HG03354 (cell line): ENCODE measurements around the gene DAPK1.

Source experiments
- ATAC-seq: cut with Tn5 transposase; IDR thresholded peaks from one replicate; pipeline ENCODE4 v1.9.1; 2021; ENCODE audit warnings: mild to moderate bottlenecking; ENCODE audit not compliant: unreplicated experiment, poor library complexity, severe bottlenecking

The DAPK1 gene

DNA sequence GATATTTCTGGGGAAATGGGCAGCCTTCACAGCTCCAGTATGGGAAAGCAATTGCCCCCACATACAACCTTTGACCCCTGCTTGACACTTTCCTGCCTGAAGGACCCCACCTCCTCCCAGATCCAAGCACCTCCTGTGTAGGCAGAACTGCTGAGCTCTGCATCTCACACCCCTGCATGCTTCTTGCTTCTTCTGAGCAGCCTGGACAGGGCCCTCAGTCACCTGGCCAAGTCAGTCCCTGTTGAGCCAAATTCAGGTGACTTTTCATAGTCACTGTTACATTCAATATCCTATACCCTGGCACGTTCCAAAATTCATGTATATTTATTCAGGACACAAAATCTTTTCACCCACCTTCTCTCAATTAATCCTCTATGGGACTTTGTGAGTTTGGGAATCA is 197.9 kb downstream of the DAPK1 start:
- no peak for ATAC-seq

DNA sequence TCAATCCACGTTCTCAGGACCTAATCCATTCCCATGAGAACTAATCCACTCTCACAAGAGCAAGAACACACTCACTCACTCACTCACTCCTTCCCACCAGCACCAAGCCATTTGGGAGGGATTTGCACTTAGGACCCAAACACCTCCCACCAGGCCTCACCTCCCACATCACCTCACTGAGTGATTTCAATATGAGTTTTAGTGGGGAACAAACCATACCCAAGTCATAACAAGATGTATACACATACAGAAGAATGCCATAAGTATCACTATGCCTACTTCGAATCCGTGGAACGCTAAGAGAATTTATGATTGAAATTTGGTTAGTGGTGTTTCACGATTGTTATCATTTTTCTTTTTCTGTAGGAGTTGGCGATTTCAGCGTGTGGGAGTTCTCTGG is 199.0 kb downstream of the DAPK1 start:
- ATAC-seq = no peak

DNA sequence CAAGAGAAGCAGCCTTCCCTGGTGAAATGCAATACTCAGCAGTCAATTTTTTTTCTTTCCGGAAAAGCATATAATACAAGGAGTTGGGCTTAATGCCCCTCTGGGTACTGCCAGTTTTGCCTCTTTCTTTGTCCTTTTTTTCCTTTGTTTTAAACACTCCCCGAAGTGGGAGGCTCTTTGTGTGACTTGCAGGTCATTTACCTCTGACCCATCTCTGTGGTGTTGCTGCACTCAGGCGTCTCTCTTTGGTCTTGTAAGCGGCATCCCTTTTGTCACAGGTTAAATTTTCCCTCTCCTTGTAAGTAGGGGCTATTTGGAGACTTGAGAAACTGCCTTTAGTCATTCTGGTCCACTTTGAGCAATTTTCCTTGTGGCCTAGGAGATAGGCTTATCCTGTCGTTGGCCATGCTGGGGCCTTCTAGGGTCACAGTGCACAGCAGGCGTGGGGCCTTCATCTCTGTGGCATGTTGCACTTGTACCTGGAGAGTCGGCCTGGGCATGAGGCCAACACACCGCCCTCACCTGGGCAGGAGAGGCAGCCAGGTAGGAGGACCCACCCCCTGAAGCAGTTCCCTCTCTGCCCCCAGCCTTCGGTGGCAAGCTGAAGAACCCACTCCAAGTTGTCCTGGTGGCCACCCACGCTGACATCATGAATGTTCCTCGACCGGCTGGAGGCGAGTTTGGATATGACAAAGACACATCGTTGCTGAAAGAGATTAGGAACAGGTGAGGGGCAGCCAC is 200.6 kb downstream of the DAPK1 start:
- no peak for ATAC-seq

DNA sequence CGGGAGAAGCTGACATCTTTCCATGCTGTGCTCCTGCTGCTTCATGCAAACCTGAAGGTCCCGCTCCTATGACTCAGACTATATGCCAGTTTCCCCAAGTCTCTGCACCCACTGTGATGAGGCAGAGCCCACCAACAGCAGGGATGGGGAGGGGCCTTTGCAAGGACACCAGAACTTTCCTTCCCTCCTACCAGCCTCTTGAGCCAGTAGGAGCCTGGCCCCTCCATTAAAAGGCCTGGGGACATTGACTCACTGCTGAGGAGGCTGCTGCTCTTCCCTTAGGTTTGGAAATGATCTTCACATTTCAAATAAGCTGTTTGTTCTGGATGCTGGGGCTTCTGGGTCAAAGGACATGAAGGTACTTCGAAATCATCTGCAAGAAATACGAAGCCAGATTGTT is 202.2 kb downstream of the DAPK1 start:
- ATAC-seq = no peak

DNA sequence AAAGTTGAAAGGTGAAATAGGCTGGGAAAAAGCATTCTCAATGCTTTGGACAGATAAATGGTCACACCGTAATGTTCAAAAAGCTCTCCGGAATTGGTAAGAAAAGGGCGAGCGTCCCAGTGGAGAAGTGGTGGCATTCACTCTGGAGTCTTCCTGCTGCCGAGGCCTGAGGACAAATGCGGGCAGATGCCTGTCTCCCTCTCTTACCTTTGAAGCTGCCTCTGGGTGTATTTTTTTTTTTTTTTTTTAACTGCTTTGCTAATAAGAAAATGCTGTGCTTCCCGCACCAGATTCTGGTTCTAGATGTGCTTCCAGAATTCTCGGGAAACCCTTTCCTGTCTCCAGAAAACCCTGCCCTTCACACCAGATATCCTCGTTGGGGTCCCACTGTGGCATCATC is 203.8 kb downstream of the DAPK1 start:
- ATAC-seq = no peak

DNA sequence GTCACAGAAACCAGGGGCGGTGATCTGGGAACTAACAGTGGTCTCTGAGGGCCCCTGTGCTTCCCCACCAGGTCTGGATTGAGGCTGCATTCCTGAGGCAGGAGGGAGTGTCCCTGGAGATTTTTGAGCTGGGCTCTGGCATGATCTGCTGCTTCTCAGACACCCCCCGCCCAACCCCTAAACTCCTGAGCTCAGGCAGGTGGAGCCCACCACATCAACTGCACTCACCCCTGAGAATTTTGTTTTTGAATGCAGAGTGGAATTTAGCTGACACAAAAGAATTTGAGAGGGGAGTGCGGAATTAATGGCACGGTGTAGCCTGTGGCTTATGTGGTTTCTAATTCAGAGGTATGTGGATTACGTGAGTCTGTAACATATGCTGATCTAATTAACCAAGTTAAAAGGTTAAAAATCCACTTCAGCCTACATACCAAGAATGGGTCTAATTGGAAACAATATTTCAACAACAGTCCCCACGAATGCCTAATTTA is 204.3 kb downstream of the DAPK1 start:
- ATAC-seq = no peak

DNA sequence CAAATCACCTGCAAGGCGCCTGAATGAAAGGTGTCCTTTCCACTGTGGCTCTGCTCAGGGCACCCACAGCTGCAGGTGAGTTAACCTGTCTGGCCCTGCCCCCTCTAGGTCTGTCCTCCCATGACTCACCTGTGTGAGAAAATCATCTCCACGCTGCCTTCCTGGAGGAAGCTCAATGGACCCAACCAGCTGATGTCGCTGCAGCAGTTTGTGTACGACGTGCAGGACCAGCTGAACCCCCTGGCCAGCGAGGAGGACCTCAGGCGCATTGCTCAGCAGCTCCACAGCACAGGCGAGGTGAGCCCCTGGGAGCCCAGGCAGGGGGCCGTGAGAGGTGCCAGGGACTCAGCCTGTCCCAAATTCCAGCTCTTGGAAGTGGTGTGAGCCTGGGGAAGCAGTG is 205.3 kb downstream of the DAPK1 start:
- no peak for ATAC-seq

DNA sequence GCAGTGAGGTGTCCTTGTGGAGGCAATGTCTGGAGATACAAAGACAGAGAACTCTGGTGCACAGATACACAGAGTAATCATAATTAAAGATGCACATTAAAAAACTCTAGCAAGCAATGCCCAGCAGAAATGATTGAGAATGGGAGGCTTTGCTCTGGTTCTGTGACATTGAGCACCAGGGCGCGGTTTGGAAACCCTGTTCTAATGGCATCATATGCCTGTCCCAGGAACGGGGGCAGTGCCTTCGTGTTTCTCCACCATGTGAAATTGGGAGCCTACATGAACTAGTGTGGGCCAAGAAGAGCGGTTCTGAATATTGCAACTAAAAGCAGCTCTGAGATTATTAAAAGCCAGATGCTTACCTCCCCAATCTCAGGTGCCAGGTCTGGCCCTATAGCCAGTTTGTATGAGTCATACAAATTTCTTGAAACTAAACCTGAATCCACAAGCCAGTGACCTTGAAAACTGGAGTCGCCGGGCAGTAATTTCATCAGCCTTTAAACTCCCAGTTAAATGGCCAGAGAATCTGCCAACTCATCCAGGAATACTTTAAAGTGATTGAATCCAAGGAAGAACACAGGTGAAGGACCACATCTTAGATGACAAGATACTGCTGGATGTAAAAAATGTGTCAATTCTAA is 206.1 kb downstream of the DAPK1 start:
- no peak for ATAC-seq

DNA sequence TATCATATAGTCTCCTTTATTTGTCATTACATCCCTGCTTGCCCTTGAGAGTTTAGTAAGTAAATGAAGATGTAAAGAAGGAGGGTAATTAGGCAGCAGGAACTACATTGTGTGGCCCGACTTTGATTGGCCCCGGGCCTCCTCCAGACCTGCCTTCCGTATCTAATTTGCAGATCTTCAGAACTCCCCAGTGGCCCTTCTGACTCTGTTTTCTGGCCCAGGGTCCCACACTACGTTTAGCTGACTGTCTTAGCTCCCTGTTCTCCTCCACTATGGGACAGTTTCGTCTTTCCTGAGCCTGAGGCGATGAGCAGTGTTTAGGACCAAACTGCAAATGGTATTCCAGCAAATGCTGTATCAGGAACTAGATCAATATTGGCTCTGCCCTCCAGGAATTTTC is 206.7 kb downstream of the DAPK1 start:
- ATAC-seq = no peak

DNA sequence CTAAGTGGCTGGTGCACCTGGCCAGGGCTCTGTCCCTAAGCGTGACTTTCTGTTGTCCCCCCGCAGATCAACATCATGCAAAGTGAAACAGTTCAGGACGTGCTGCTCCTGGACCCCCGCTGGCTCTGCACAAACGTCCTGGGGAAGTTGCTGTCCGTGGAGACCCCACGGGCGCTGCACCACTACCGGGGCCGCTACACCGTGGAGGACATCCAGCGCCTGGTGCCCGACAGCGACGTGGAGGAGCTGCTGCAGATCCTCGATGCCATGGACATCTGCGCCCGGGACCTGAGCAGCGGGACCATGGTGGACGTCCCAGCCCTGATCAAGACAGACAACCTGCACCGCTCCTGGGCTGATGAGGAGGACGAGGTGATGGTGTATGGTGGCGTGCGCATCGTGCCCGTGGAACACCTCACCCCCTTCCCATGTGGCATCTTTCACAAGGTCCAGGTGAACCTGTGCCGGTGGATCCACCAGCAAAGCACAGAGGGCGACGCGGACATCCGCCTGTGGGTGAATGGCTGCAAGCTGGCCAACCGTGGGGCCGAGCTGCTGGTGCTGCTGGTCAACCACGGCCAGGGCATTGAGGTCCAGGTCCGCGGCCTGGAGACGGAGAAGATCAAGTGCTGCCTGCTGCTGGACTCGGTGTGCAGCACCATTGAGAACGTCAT is 208.5 kb downstream of the DAPK1 start:
- ATAC-seq = no peak

DNA sequence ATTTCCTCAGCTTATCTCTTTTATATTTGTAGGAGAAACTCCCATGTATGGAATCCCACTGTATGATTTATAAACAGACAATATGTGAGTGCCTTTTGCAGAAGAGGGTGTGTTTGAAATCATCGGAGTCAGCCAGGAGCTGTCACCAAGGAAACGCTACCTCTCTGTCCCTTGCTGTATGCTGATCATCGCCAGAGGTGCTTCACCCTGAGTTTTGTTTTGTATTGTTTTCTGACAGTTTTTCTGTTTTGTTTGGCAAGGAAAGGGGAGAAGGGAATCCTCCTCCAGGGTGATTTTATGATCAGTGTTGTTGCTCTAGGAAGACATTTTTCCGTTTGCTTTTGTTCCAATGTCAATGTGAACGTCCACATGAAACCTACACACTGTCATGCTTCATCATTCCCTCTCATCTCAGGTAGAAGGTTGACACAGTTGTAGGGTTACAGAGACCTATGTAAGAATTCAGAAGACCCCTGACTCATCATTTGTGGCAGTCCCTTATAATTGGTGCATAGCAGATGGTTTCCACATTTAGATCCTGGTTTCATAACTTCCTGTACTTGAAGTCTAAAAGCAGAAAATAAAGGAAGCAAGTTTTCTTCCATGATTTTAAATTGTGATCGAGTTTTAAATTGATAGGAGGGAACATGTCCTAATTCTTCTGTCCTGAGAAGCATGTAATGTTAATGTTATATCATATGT is 210.3 kb downstream of the DAPK1 start:
- ATAC-seq = no peak

DNA sequence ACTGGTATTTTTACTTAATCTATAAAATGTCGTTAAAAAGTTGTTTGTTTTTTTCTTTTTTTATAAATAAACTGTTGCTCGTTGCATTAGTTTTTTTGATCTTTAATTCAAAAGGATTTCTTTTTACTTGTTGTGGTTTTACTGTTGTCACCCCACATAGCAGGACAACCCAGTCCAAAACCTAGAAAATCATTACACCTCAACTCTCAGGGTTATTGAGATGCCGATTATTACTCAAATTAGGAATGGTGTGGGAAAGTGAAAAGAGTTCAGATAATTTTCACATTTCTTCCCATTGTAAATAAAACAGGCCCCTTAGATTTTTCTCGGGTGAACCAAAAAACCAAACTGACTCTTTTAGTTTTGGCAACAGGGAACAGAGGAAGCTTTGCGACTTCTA is 210.9 kb downstream of the DAPK1 start:
- no peak for ATAC-seq

DNA sequence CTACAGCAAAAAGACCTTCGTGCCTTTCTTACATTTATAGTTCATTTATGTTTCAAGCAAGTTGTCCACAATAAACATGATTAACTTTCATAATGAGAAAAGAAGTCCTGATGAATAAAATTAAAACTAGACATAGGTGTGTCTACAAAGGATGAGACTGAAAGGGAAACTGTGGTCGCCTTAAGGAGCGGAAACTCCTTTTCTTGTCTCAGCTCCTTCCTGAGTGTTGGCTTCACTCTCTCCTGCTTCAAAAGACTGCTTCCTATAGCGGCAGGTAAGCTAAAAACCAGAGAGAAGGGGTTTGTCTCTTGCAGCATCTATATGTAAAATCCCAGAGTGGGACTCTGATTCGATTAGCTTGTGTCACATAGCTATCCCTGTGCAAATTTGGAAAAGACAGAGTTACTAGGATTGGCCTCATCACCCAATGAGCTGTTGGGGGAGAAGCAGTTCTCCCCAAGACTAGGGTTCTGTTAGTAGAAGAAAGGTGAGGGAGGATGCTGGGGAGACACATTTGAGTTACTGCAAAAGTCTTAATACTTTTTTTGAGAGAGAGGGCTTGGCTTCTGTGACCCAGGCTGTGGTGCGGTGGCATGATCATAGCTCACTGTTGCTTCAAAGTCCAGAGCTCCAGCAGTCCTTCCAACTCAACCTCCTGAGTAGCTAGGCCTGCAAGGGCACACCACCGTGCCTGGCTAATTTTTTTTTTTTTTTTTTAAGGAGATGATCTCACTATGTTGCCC is 211.5 kb downstream of the DAPK1 start:
- no peak for ATAC-seq

DNA sequence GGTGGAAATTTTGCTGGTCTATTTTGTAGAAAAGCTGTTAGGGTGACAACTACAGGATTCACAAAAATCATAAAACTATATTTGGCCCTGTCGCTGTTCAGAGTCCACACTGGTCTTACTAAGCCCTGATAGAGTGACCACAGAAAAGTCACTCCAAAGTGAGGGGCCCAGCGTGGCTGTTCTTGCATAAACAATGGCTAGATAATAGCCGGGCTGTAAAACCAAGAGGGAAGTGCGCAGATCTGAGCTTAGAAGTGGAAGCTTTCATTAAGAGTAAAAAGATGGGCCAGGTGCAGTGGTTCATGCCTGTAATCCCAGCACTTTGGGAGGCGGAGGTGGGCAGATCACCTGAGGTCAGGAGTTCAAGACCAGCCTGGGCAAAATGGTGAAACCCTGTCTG is 212.8 kb downstream of the DAPK1 start:
- no peak for ATAC-seq

DNA sequence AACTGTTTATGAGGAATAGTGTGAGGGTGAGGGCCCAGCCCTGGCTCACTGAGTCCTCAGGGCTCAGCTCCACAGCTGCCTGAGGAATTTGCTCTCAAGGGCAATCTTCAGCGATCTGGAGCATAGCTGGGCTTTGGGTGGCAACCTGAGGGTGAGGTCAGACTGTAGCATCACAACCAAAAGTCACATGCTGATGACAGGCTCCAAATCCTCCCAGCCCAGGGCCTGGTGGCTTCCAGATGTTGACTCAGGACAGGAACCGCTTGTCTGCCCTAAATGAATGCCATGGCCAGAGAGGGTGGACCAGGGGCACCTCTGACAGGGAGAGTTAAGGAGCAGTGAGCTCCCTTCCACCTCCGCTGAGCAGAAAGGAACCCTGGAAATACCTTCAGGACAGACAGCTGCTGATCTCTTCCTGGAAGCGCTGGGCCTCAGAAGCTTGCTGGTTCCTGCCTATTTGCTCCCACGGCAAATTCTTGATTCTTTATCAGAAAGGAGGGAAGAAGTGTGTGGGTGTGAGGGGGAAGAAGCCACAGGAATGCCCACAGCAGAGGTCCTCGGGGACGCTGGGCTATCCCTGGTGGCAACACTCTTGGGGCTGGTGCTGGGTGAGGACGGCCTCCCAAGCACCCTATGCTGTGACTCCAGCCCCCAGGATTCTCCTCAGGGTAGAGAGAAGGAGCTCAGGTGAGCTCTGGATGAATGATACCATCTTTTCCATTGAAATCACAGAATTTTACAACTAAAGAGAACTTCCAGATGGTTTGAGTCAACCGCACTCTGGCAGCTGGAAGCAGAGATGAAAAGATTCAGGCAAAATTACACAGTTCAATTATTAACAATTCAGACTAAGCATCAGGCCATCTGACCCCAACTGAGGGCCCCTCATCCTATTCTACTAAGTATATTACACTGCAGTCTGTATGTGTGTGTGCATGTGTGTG is 214.5 kb downstream of the DAPK1 start:
- no peak for ATAC-seq

DNA sequence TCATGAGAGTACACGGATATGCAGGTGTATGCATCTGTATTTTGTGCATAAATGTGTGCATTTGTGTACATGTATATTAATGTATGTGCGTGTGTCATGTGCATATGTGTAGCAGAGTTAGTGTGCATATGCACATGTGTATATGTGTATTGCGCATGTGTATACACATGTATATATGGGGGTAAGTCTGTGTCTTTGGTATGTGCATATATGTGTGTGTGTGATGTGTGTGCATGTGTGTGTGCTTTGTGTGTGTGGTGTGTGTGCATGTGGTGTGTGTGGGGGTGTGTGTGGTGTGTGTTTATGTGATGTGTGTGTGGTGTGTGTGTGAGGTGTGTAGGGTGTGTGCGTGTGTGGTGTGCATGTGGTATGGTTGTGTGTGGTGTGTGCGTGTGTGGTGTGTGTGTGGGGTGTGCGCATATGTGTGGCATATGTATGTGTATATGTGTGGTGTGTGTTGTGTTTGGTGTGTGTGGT is 215.2 kb downstream of the DAPK1 start:
- ATAC-seq = no peak

DNA sequence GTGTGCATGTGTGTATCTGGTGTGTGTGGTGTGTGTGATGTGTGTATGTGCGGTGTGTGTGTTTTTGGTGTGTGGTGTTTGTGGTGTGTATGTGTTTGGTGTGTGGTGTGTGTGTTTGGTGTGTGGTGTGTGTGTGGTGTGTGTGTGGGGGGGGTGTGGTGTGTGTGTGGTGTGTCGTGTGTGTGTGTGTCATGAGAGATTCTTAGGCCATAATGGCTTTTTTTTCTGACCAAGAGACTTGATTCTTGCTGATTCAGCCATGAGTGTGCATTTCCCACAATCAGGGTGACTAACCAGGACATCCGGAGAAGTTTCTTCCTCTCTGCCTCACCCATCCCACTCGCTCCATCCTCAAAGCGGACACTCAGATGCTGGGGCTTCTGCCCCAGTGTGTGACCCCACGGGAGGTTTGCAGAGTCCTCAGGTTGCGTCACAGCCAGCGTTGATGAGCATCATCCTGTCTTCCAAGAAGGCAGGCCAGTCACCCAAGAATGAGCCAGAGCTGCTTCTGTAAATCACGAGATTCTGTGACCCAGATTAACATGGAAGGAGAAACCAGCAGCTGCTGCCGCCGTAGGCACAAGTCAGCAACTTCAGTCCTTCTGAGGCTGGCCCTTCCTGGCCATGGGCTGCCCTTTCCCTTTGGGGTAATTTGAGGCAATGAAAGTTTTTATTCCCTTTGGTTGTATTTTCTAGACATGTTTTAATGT is 215.8 kb downstream of the DAPK1 start:
- ATAC-seq = no peak

DNA sequence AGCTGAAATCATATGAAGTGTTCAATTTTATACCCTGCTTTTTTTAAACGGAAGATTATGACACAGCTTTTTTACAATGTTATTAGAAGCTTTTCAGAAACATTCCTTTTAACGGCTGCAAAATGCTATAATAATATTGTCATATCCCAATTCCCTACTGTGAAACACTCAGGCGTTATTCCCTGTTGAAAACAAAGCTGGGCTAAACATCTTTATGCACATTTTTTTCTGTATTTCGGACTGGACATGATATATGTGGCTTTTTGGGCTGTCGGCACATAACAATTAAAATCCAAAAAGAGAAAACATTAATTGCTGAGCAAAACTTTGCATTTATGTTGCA is 216.3 kb downstream of the DAPK1 start:
- no peak for ATAC-seq
